Fibroblast of lung (primary cell): ENCODE results near the gene XRCC4.

Experiments
- EZH2 ChIP-seq: IDR thresholded peaks from 2 replicates; pipeline ENCODE4 v1.5.1; 2012; ENCODE audit warnings: low read length, control low read depth, mild to moderate bottlenecking; ENCODE audit errors: missing control alignments
- TF ChIP-seq, protein P1 (sequence below), 2 donors: IDR thresholded peaks in 1 of 2; conservative IDR thresholded peaks in 1 of 2; 1 replicate in 1 of 2; 2 replicates in 1 of 2; pipeline ENCODE4 v1.5.1; 2011 to 2012; ENCODE audit warnings: low read length in 2 of 2, control low read depth in 1 of 2, inconsistent platforms in 1 of 2, low read depth in 1 of 2, mild to moderate bottlenecking in 1 of 2

DNA sequence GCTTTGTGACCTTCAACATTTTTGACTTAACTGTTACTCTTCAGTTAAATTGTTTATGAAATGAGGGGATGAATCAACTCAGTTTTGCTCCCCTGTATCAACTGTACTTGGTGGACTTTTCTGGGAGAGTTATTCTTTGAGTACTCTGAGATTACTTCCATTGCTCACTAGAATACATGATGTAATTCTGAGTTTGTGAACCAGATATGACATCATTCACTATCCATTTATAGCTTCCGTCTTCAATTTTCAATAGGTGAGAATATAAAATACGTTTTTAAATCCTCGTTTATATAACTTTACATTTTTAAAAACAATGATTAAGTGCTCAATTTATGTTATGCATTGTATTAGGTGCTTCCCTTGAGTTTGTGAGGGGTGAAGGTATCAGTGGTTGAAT is 71.0 kb downstream of the XRCC4 start:
- TF ChIP-seq, protein P1, sequence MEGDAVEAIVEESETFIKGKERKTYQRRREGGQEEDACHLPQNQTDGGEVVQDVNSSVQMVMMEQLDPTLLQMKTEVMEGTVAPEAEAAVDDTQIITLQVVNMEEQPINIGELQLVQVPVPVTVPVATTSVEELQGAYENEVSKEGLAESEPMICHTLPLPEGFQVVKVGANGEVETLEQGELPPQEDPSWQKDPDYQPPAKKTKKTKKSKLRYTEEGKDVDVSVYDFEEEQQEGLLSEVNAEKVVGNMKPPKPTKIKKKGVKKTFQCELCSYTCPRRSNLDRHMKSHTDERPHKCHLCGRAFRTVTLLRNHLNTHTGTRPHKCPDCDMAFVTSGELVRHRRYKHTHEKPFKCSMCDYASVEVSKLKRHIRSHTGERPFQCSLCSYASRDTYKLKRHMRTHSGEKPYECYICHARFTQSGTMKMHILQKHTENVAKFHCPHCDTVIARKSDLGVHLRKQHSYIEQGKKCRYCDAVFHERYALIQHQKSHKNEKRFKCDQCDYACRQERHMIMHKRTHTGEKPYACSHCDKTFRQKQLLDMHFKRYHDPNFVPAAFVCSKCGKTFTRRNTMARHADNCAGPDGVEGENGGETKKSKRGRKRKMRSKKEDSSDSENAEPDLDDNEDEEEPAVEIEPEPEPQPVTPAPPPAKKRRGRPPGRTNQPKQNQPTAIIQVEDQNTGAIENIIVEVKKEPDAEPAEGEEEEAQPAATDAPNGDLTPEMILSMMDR (conservative IDR thresholded peaks at IDR 0.05 in 1 of 2, IDR thresholded peaks at IDR 0.05 in 1 of 2; ENCODE audit: low read depth in 1 of 2, low read length in 2 of 2) = no peak
- TF ChIP-seq EZH2 = no peak
